LNCaP clone FGC (cell line): ENCODE data around the gene SLC29A3.
A peak's percentile ranks its signal among the peaks of the same experiment; 100 is the strongest.

Experiments
- DNase-seq: peaks from one replicate; pipeline ENCODE4 v3.0.0-alpha.2; 2011; ENCODE audit warnings: low read depth
- H3K4me3 ChIP-seq: 2 replicates; pipeline ENCODE4 v1.5.1; 2011; ENCODE audit warnings: mild to moderate bottlenecking, low read depth, low read length, control low read depth
- TF ChIP-seq, protein P1 (sequence below): IDR thresholded peaks from 2 replicates; pipeline ENCODE4 v1.5.1; 2012; ENCODE audit warnings: mild to moderate bottlenecking; ENCODE audit not compliant: control insufficient read depth, insufficient read depth; ENCODE audit errors: extremely low read depth

SLC29A3 gene

DNA sequence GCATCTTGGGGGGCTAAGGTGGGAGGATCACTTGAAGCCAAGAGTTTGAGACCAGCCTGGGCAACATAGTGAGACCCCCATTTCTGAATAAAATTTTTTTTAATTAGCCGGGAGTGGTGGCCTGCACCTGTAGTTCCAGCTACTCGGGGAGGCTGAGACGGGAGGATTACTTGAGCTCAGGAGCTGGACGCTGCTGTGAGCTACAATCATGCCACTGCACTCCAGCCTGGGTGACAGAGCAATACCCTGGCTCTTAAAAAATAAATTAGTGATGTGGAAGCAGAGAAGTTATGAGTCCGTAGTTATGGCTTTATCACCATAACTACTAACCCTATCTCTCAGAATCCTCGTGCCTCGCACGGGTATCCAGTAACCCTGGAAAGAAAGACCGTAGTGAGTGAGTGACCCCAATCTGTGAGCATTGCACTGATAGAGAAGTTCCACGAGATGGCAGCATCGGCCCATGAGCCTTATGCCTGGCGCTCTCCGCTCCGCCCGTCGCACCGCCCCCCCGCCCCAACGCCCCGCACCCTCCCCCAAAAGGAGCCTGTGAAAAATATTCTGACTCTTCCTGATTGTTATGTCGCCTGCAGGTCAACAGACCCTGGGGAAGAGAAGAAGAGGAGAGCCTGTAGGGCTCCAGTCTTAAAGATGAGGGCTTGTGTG, 4.9 kb upstream of the SLC29A3 start:
- TF ChIP-seq, protein P1, sequence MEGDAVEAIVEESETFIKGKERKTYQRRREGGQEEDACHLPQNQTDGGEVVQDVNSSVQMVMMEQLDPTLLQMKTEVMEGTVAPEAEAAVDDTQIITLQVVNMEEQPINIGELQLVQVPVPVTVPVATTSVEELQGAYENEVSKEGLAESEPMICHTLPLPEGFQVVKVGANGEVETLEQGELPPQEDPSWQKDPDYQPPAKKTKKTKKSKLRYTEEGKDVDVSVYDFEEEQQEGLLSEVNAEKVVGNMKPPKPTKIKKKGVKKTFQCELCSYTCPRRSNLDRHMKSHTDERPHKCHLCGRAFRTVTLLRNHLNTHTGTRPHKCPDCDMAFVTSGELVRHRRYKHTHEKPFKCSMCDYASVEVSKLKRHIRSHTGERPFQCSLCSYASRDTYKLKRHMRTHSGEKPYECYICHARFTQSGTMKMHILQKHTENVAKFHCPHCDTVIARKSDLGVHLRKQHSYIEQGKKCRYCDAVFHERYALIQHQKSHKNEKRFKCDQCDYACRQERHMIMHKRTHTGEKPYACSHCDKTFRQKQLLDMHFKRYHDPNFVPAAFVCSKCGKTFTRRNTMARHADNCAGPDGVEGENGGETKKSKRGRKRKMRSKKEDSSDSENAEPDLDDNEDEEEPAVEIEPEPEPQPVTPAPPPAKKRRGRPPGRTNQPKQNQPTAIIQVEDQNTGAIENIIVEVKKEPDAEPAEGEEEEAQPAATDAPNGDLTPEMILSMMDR = peak; percentile 80
- H3K4me3 ChIP-seq = no peak overlapping the region
- DNase-seq = no peak

DNA sequence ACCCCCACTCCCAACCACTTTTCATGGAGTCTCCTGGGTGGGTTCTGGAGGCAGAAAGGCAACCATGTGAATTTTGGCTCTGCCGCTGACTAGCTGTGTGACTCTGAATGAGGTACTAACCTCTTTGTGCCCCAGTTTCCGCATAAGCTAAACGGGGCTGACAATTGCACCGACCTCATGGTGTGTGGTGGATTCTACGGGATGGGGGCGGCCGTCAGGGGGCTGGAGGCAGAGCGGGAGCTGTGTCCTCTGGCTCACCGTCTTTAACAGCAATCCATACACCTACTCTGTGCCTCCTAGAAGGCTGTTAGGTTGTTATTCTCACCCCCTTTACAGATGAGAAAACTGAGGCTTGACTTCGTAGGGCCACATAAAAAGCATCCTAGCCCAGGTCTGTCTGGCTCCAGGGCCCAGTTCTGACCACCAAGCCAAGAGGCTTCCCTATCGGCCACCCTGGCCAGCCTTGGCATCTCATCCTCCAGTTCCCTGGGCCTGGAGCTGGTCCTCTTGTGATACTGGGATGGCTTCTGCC, 4.3 kb upstream of the SLC29A3 start:
- no peak for DNase-seq
- H3K4me3 ChIP-seq = no peak overlapping the region
- TF ChIP-seq, protein P1 = no peak

DNA sequence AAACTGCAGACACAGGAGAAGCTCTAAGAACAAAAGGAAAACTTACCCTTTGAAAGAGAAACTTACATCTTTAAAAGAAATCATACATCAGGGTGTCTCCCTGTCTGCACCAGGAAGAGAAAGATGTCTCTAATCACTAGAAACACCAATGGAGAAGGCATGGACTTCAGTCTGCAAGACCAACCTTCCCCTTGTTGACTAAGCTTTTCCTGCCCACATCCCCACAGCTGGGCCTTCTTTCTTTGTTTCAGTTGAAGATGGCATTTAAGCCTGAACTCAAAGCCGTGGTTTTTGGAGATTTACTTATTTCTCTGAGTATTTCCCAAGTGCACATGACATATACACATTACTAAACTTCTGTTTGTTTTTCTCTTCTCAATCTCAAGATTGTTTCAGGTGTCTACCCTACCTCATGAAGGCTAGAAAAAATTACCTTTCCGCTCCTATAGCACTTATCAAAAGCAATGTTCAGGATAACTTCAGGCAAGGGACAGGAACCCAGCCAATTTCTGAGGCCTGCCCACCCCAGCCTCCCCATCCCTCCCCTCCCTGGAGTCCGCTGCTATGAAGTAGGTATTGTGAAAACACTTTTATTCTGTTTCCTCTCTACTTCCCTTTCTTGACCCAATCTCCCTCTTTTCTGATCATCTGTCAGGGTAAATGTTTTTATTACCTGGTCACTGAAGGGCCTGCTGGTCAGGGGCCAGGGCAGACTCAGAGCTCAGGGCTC, 2.8 kb upstream of the SLC29A3 start:
- H3K4me3 ChIP-seq = no peak overlapping the region
- DNase-seq = no peak
- TF ChIP-seq, protein P1 = no peak

GRCh38 chr10:71316786-71317160, 2.3 kb upstream of the SLC29A3 start:
- DNase-seq = no peak
- TF ChIP-seq, protein P1 = no peak
- H3K4me3 ChIP-seq = no peak overlapping the region

GRCh38 chr10:71317739-71318138, 1.3 kb upstream of the SLC29A3 start:
- no peak for DNase-seq
- no peak overlapping the region for H3K4me3 ChIP-seq
- TF ChIP-seq, protein P1 = 0 out of 2 replicates have a peak, but pooled peaks have one; percentile 4

- DNase-seq = no peak
- peak overlapping the region; percentile 78 for H3K4me3 ChIP-seq
- TF ChIP-seq, protein P1 = no peak
These were observed 837 bp downstream of the SLC29A3 start for GRCh38 chr10:71319800-71320392.
